Central memory CD4-positive, alpha-beta T cell (primary cell): ENCODE measurements around the gene FBXL2.

Source experiments
- DNase-seq: peaks from one replicate; pipeline ENCODE4 v3.0.0; 2022

The FBXL2 gene

DNA sequence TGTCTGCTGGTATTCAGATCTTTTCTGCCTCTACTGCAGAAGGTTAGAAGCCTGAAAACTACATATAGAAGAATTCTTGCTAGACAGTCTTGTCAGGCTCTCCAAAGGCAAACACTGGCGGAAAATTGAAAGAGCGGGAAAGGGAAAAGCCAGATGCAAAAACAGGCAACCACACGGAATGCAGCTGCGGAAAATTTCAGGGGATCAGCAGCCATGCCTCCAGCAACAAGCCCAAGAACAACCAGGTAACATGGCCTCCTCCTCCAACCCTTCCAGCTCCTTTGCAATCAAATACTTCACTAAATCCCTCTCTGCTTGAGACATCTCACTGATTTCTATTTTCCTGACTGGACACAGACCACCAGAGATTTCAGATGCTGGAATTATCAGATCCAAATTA, 153.3 kb downstream of the FBXL2 start:
- DNase-seq, result no peak

DNA sequence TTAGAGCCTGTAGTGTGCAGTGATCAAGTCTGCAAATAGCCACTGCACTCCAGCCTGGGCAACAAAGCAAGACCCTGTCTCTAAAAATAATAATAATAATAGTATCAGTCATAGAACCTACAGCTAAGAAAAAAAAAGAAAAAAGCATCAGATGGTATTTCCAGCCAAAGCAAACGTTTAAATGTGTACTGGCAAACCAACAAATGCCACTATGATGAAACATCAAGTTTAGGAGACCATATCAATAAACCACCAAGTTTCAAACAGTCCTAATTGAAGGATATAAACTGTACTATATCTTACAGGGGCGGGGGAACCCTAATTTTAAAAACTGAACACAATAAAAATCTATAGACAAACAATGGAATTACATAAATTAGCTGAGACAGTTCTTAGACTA, 156.6 kb downstream of the FBXL2 start:
- no peak for DNase-seq
